Activated B cell treated with CpG ODN at 0.5 μM for 24 hours (primary cell): ENCODE data around the gene TMEM184A. TPM values are rescaled to one million over a fixed set of nuclear protein-coding genes. Genes with fewer than 3 reads are reported as not detected.
"Not testable (repeated sequence)": the region's sequence is repeated elsewhere in the genome, so short reads cannot be mapped to it uniquely, and the experiment has no call there.

ENCODE experiments used
- ATAC-seq: fragments of 200-7000 bp; cut with Tn5 transposase; one replicate; pipeline ENCODE4 v1.10.0; 2021; ENCODE audit warnings: low read depth, mild to moderate bottlenecking, moderate library complexity
- CTCF ChIA-PET: fragments of 350-600 bp; sonication (Branson Sonifier 250); formaldehyde crosslinking; loops from one replicate; lab custom pipeline; 2021; ENCODE audit warnings: antibody characterized with exemption; lab: Charles Lee
- POLR2A ChIA-PET: fragments of 350-600 bp; sonication (Branson Sonifier 250); formaldehyde crosslinking; loops from one replicate; lab custom pipeline; 2021; ENCODE audit warnings: antibody characterized with exemption; lab: Charles Lee
- DNase-seq: peaks from one replicate; pipeline ENCODE4 v3.0.0; 2022
- H3K27ac Mint-ChIP-seq: one replicate; pipeline ENCODE4 v1.8.0; 2020; ENCODE audit warnings: mixed read lengths
- H3K27me3 Mint-ChIP-seq: one replicate; pipeline ENCODE4 v1.8.0; 2021; ENCODE audit warnings: mixed read lengths
- H3K36me3 Mint-ChIP-seq: one replicate; pipeline ENCODE4 v1.8.0; 2021; ENCODE audit warnings: low read depth, mixed read lengths
- H3K4me1 Mint-ChIP-seq: one replicate; pipeline ENCODE4 v1.8.0; 2021; ENCODE audit warnings: mixed read lengths
- H3K4me3 Mint-ChIP-seq: one replicate; pipeline ENCODE4 v1.8.0; 2020; ENCODE audit warnings: mild to moderate bottlenecking, mixed read lengths
- H3K9me3 Mint-ChIP-seq: one replicate; pipeline ENCODE4 v1.8.0; 2020; ENCODE audit warnings: mixed read lengths
- CTCF ChIP-seq: fragments of 200-600 bp; IDR thresholded peaks from one replicate; pipeline ENCODE4 v1.8.0; 2022; ENCODE audit warnings: antibody characterized with exemption, mild to moderate bottlenecking
- intact Hi-C: fragments of 100-400 bp; cut with micrococcal nuclease; formaldehyde crosslinking; loops from one replicate; pipeline ENCODE4 v1.15.1; 2024
- total RNA-seq: library from RNA; stranded (reverse); gene quantifications from 2 replicates; pipeline ENCODE4 v1.2.3, GENCODE V29; 2022

The TMEM184A gene
- total RNA-seq, 1 donor from 2014 or later = not detected

GRCh38 chr7:1586126-1586826 lies 30.3 kb upstream of the TMEM184A start:
- peaks cover 10% of the 10 kb centered on the region for H3K4me1 Mint-ChIP-seq
- H3K27ac Mint-ChIP-seq = no peak overlapping the region
- H3K36me3 Mint-ChIP-seq = no peaks in the 10 kb centered on the region
- ChIA-PET POLR2A (interaction anchor here (0.6 kb wide), 2 partner anchors 17 to 18 kb away, joined by 3 to 10 read pairs; no protein-coding TSS in a partner anchor), CTCF (no interaction called here)
- peaks cover 9% of the 10 kb centered on the region for H3K27me3 Mint-ChIP-seq
- no peak for ATAC-seq
- H3K9me3 Mint-ChIP-seq = no peaks in the 10 kb centered on the region
- H3K4me3 Mint-ChIP-seq = no peak overlapping the region
- no peak for DNase-seq
- intact Hi-C loops = no loop called here
- no peak for TF ChIP-seq CTCF

- no peak overlapping the region for H3K27ac Mint-ChIP-seq
- CTCF ChIA-PET = no interaction called here
- TF ChIP-seq CTCF = no peak
- H3K4me1 Mint-ChIP-seq = peaks cover under 1% of the 10 kb centered on the region
- peaks cover 1% of the 10 kb centered on the region for H3K27me3 Mint-ChIP-seq
- POLR2A ChIA-PET = interaction anchor here (0.6 kb wide), 1 partner anchor 16 kb away, joined by 10 read pairs; no protein-coding TSS in a partner anchor
- H3K9me3 Mint-ChIP-seq = no peaks in the 10 kb centered on the region
- no peak for DNase-seq
- intact Hi-C loops = no loop called here
- no peaks in the 10 kb centered on the region for H3K36me3 Mint-ChIP-seq
- no peak for ATAC-seq
- H3K4me3 Mint-ChIP-seq = no peak overlapping the region
These were observed 29.4 kb upstream of the TMEM184A start for GRCh38 chr7:1585142-1585981.

- ATAC-seq = no peak
- DNase-seq = no peak
- Mint-ChIP-seq H3K27me3 (no peaks in the 10 kb centered on the region), H3K27ac (no peak overlapping the region), H3K36me3 (no peaks in the 10 kb centered on the region), H3K4me1 (peaks cover 5% of the 10 kb centered on the region), H3K4me3 (no peak overlapping the region), H3K9me3 (no peaks in the 10 kb centered on the region)
- POLR2A ChIA-PET = no interaction called here
- intact Hi-C loops = no loop called here
- no peak for TF ChIP-seq CTCF
- CTCF ChIA-PET = no interaction called here
These were observed 28.7 kb upstream of the TMEM184A start for GRCh38 chr7:1584700-1585099.

GRCh38 chr7:1583241-1583930 lies 27.4 kb upstream of the TMEM184A start:
- CTCF ChIA-PET = interaction anchor here (0.7 kb wide), 1 partner anchor 10 kb away, joined by 3 read pairs; no protein-coding TSS in a partner anchor
- H3K27ac Mint-ChIP-seq = not testable (repeated sequence)

GRCh38 chr7:1580422-1581030 lies 24.5 kb upstream of the TMEM184A start:
- CTCF ChIA-PET = interaction anchor here (0.7 to 1.2 kb wide), 3 partner anchors 629 to 1139 kb away, joined by 3 to 4 read pairs (median 3); no protein-coding TSS in a partner anchor
- no peak for DNase-seq
- peaks cover 11% of the 10 kb centered on the region for H3K4me1 Mint-ChIP-seq
- H3K27ac Mint-ChIP-seq = no peak overlapping the region
- no peak for TF ChIP-seq CTCF
- no peak for ATAC-seq
- H3K36me3 Mint-ChIP-seq = no peaks in the 10 kb centered on the region
- H3K4me3 Mint-ChIP-seq = no peak overlapping the region
- POLR2A ChIA-PET = no interaction called here
- intact Hi-C loops = no loop called here
- H3K9me3 Mint-ChIP-seq = no peaks in the 10 kb centered on the region
- H3K27me3 Mint-ChIP-seq = no peaks in the 10 kb centered on the region

More at GRCh38 chr7:1583241-1583930, 27.4 kb upstream of the TMEM184A start:
- H3K27me3 Mint-ChIP-seq, H3K4me3 Mint-ChIP-seq, DNase-seq, intact Hi-C loops, ATAC-seq, H3K36me3 Mint-ChIP-seq, H3K9me3 Mint-ChIP-seq: not testable (repeated sequence)
- POLR2A ChIA-PET = interaction anchor here (0.7 to 0.8 kb wide), 2 partner anchors 10 to 686 kb away, joined by 3 to 5 read pairs; no protein-coding TSS in a partner anchor
- H3K4me1 Mint-ChIP-seq = peaks cover 11% of the 10 kb centered on the region
